LNCAP (cell line): ENCODE data around the gene LYAR.

ENCODE experiments used
- TF ChIP-seq, protein P1 (sequence below): fragments of 450-650 bp; IDR thresholded peaks from 2 replicates; pipeline ENCODE4 v1.5.1; 2017; ENCODE audit warnings: mild to moderate bottlenecking

The LYAR gene

GRCh38 chr4:4254199-4254598 is 35.8 kb downstream of the LYAR start:
- TF ChIP-seq, protein P1, sequence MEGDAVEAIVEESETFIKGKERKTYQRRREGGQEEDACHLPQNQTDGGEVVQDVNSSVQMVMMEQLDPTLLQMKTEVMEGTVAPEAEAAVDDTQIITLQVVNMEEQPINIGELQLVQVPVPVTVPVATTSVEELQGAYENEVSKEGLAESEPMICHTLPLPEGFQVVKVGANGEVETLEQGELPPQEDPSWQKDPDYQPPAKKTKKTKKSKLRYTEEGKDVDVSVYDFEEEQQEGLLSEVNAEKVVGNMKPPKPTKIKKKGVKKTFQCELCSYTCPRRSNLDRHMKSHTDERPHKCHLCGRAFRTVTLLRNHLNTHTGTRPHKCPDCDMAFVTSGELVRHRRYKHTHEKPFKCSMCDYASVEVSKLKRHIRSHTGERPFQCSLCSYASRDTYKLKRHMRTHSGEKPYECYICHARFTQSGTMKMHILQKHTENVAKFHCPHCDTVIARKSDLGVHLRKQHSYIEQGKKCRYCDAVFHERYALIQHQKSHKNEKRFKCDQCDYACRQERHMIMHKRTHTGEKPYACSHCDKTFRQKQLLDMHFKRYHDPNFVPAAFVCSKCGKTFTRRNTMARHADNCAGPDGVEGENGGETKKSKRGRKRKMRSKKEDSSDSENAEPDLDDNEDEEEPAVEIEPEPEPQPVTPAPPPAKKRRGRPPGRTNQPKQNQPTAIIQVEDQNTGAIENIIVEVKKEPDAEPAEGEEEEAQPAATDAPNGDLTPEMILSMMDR, result no peak

DNA sequence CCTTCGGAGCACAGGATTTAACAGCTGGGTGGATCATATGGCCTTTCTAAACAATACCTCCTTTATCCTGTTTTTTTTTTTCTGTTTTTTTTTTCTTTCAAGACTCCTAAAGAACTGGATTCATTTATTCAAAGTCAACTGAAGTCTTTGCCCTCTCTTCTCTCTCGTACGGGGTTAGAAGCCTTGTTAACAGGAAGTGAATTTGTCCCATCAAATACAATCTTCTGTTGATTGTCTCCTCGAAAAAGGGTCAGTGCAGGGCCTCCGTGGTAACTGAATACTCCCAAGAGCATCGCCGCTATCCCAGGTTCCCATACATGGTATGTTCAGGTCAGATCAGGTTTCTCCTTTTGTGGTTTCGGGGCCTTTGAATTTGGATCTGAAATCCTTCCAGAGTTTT is 40.1 kb downstream of the LYAR start:
- TF ChIP-seq, protein P1, result no peak

GRCh38 chr4:4248885-4249203 is 41.1 kb downstream of the LYAR start:
- TF ChIP-seq, protein P1, result no peak

- TF ChIP-seq, protein P1, result no peak; the same call in 1 of the 2 replicates
These were observed 41.7 kb downstream of the LYAR start, which contains the start of gene TMEM128 for GRCh38 chr4:4248029-4248884. TMEM128 (minus strand) TSS chr4:4248223; CDS start chr4:4248202, 21 bp downstream.

DNA sequence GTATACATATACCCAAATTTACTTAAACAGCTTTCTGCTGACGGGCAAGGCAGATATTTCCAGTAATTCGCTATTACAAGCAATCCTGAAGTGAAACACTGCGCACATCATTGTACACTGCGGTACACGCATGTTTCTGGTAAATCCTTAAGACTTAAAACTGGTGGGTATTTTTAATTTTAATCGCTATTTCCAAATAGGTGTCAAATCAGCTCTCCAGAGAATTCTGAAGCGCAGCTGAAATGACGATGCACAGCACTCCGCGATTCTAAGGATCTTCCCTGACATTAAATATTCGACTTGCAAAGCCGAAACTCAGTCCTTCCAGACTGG is 42.3 kb downstream of the LYAR start:
- TF ChIP-seq, protein P1, result no peak

DNA sequence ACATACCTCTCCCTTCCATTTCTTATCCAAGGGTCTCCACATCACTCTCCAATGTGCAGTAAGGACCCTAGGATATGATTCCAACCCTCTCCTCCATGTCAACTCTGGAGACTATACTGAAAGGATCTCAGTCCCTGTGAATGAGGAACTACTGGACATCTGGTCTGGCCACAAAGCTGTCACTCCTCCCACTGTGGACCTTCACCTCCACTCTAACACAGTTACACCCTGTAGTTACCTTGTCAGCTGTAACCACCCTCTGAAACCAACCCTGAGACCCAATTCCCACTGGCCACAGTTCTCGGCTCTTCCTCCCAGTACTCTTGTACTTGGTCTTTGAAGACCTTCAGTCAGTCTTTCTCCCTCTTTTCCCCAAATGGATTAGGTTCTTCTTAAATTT is 44.8 kb downstream of the LYAR start:
- TF ChIP-seq, protein P1, result no peak

DNA sequence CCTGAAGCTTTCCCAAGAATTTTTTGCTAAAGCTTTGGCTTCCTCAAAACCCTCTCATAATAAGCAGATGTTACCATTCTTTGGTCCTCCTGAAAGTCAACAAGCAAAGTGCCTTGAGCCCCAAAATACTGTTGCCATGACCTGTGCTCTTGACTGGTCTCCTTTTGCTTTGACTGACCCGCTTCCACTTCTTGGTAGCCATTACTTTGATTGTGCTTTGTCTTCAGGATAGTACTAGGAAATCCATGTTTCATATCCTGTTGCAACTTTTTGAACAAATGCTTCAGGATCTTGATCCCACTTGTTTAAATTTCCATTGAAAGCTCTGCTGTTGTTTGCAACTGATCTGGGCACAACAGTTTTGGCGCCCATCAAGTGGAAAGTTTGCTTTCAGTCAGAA is 56.3 kb downstream of the LYAR start:
- TF ChIP-seq, protein P1, result no peak

DNA sequence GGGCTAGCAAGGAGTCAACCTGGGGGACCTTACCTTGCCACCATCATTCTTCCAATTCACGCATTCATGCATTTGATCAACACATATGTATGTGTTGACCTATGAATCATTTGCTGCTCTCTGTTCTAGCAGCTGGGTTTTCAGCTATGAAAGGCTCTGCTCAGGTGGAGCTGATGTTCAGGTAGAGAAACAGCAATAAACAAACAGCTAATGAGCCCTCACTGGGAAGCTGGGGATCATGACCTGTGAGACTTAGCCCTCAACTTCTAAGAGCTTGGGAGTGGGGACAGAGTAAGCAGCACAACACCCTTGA is 61.6 kb downstream of the LYAR start:
- TF ChIP-seq, protein P1, result no peak
